Muscle layer of duodenum (tissue), 2 donors: ENCODE results near the gene RNASE1.
"Not testable (repeated sequence)": the region's sequence is repeated elsewhere in the genome, so short reads cannot be mapped to it uniquely, and the experiment has no call there.

Experiments used
- H3K27ac ChIP-seq: one replicate; pipeline ENCODE4 v1.7.0; 2013; ENCODE audit warnings: mild to moderate bottlenecking, low read length
- H3K27me3 ChIP-seq: one replicate; pipeline ENCODE4 v1.7.0; 2013; ENCODE audit warnings: low read depth, mild to moderate bottlenecking, control low read depth, low read length
- H3K36me3 ChIP-seq, 2 donors: one replicate each; pipeline ENCODE4 v1.7.0; 2013; ENCODE audit warnings: low read length in 2 of 2, control low read depth in 1 of 2, mild to moderate bottlenecking in 1 of 2; ENCODE audit not compliant: insufficient read depth in 2 of 2, control insufficient read depth in 1 of 2
- H3K4me1 ChIP-seq, 2 donors: one replicate each; pipeline ENCODE4 v1.7.0; 2013; ENCODE audit warnings: low read length in 2 of 2, mild to moderate bottlenecking in 2 of 2, control low read depth in 1 of 2, moderate library complexity in 1 of 2; ENCODE audit not compliant: insufficient read depth in 2 of 2, control insufficient read depth in 1 of 2
- H3K4me3 ChIP-seq, 2 donors: one replicate each; pipeline ENCODE4 v1.7.0; 2013; ENCODE audit warnings: low read length in 2 of 2, low read depth in 1 of 2, mild to moderate bottlenecking in 1 of 2
- H3K9me3 ChIP-seq, 2 donors: one replicate each; pipeline ENCODE4 v1.7.0; 2013; ENCODE audit warnings: low read length in 2 of 2, control low read depth in 1 of 2, mild to moderate bottlenecking in 1 of 2; ENCODE audit not compliant: control insufficient read depth in 1 of 2
- donor health status: healthy.

The RNASE1 gene

GRCh38 chr14:20768593-20768892, 34.1 kb downstream of the RNASE1 start:
- H3K9me3 ChIP-seq: no peaks in the 10 kb centered on the region
- no peaks in the 10 kb centered on the region for H3K27me3 ChIP-seq
- no peaks in the 10 kb centered on the region for H3K4me1 ChIP-seq
- H3K36me3 ChIP-seq: no peaks in the 10 kb centered on the region
- H3K27ac ChIP-seq: no peak overlapping the region
- H3K4me3 ChIP-seq: no peak overlapping the region

GRCh38 chr14:20760950-20761349, 41.7 kb downstream of the RNASE1 start:
- Histone ChIP-seq H3K27ac (no peak overlapping the region), H3K9me3 (no peaks in the 10 kb centered on the region), H3K4me1 (no peaks in the 10 kb centered on the region), H3K27me3 (no peaks in the 10 kb centered on the region), H3K4me3 (no peak overlapping the region), H3K36me3 (no peaks in the 10 kb centered on the region)

GRCh38 chr14:20759465-20759864, 43.2 kb downstream of the RNASE1 start:
- not testable (repeated sequence) for H3K4me1 ChIP-seq, H3K27me3 ChIP-seq, H3K27ac ChIP-seq, H3K4me3 ChIP-seq, H3K9me3 ChIP-seq, H3K36me3 ChIP-seq

GRCh38 chr14:20757965-20758364, 44.7 kb downstream of the RNASE1 start:
- no peaks in the 10 kb centered on the region for H3K27me3 ChIP-seq
- no peak overlapping the region for H3K4me3 ChIP-seq
- peaks cover 0 to under 1% of the 10 kb centered on the region in 2 donors for H3K9me3 ChIP-seq
- H3K27ac ChIP-seq: no peak overlapping the region
- H3K36me3 ChIP-seq: no peaks in the 10 kb centered on the region
- H3K4me1 ChIP-seq: no peaks in the 10 kb centered on the region

- no peaks in the 10 kb centered on the region for H3K36me3 ChIP-seq
- no peak overlapping the region for H3K27ac ChIP-seq
- no peak overlapping the region for H3K4me3 ChIP-seq
- no peaks in the 10 kb centered on the region for H3K27me3 ChIP-seq
- H3K9me3 ChIP-seq: peaks cover 0 to 15% of the 10 kb centered on the region in 2 donors
- H3K4me1 ChIP-seq: no peaks in the 10 kb centered on the region
Observed at GRCh38 chr14:20755037-20755436, 47.6 kb downstream of the RNASE1 start.

GRCh38 chr14:20754308-20754707, 48.3 kb downstream of the RNASE1 start:
- peaks cover 0 to 15% of the 10 kb centered on the region in 2 donors for H3K9me3 ChIP-seq
- no peaks in the 10 kb centered on the region for H3K27me3 ChIP-seq
- H3K4me1 ChIP-seq: no peaks in the 10 kb centered on the region
- H3K27ac ChIP-seq: no peak overlapping the region
- no peaks in the 10 kb centered on the region for H3K36me3 ChIP-seq
- H3K4me3 ChIP-seq: no peak overlapping the region

DNA sequence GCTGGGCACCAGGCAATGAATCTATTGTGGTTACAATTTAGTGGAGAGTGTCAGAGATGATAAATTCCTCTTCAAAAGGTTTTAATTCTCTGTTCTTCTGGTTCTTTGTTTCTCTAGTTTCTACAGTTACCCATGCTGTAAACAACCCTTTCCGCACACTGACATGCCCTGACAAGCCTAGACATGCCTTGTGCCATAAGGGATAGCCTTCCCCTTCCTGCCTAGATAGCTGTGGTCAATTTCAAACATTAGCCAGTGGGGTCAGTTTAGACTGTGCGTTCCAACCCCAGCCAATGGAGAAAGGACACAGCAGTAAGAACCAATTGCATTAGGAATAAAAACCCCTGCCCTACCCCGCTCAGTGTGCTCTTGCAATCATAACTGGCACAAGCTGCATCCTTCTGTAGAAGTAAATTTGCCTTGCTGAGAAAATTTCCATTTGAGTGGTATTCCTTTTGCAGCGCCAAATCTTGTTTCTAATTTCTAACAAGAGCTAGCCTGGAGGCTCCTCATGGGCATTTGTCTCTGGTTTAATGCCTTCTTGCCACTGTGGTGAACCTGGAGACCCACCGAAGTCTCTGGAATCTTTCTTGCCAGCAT, 50.6 kb downstream of the RNASE1 start:
- H3K4me1 ChIP-seq: no peaks in the 10 kb centered on the region
- H3K9me3 ChIP-seq: peaks cover 0 to 15% of the 10 kb centered on the region in 2 donors
- no peaks in the 10 kb centered on the region for H3K36me3 ChIP-seq
- H3K27me3 ChIP-seq: no peaks in the 10 kb centered on the region
- no peak overlapping the region for H3K4me3 ChIP-seq
- no peak overlapping the region for H3K27ac ChIP-seq
